Measurements from ENCODE around the gene ZRANB2.

Gene ZRANB2

DNA sequence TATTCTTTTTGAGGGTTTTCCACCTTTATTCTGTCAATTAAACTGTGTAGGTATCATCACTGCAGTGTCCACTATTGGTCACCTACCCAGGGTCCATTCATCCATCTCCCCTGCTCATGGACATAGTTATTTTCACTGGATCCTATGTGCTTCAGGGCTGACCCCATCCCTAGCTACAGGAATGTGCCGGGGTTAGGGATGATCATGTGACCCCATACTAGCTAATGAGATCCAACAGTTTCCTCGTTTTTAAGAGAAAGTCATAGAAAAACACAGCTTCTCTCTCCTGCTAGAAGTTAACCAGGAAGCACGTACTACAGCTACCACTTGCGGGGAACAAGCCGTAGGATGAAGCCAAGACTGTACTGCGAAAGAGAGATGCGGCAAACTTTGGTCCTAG lies 52.8 kb downstream of the ZRANB2 start:
- no peak for DNase-seq

DNA sequence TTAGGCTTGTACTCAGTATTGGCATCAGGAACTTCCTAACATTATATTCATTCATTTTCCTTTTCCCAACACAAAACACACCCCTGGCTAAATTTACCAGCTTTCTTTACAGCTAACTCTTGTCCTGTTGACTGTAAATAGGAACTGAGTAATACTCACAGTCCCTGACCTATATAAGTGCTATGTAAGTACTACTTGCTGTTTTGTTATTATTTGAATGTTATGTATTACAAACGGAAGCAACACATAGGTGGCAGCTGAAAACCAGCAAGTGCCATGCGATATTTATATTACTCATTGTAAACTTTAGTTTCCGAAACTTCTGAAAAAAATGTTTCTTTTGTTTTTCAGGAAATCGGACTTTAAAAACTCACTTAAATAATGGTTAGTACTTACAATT lies 54.7 kb downstream of the ZRANB2 start:
- no peak for DNase-seq

DNA sequence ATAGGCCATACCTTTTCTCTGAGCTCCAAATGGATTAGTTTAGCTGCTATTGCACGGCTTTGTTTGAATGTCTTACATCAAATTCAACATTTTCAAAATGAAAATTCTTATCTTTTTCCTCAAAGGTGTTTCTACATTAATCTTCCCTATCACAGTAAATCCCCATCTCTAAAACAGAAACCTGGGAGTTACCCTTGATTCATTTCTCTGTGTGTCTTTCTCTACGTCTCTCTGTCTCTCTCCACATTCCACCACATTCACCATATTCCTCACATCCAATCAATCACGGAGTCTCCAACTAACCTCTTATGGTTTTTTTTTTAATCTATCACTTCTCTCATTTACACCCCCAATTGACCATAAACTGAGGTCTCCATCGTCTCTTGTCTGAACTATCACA lies 57.3 kb downstream of the ZRANB2 start:
- DNase-seq, result no peak

DNA sequence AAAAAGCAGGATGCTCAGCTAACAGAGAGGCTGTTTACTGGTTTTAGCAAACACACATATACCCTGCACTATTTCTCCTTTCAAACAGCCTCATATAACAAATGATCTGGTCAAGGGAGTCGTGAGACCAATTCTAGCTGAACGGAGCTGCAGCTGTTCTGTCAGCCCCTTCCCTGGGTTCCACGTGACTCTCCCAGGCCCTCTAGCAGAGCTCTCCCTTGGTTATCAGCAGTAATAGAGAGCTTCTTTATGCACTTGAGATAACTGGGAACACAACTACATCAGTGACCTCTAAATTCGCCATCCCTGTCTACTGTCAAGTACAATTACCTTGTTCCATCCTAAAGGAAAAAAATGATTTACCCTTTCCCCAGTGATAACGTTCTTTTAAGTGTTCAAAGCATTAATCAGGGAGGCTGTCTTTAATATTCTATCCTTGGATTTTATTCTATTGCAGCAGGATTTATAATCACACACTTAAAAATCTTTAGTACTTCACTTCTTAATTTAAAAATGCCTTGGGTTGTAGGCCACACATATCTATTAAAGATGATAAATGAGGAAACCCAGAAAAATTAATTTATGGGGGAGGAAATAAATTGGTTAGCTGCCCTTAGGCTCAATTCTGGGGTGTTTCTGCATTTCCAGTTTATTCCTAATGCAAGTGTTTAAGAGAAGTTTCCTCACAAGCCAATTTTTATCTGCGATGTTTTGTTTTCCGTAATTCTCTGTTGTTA lies 61.4 kb downstream of the ZRANB2 start:
- no peak for DNase-seq

DNA sequence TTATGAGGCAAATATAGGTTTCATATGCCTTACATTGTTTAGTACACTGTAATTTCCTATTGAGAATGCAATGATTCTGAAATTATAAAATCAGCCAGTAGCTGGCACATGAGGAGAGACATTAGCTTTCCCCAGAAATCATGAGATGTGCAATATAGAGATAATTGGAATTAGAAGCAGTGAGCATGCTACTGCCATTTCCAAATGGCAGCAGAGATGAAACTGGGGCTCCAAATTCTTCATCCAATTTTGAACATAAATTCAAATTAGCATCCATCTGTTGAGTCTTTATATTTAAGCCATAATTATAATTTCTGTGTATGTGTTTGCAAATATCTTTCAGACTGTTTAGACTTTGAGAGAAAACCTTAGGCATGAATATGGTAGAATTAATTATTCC lies 62.0 kb downstream of the ZRANB2 start:
- no peak for DNase-seq

DNA sequence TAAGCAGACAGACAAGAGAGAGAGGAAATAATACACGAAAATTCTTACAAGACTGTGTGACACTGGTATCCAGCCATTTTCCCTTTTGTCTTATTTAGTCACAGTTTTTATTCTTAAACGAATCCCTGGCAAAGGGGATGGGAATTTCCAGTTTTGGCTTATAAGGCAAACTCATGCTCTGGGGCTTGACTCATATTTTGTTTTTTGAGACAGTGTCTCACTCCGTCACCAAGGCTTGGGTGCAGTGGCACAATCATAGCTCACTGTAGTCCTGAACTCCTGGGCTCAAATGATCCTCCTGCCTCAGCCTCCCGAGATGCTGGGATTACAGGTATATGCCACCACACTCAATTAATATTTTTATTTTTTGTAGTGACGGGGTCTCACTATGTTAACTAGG lies 65.1 kb downstream of the ZRANB2 start:
- DNase-seq, result no peak

DNA sequence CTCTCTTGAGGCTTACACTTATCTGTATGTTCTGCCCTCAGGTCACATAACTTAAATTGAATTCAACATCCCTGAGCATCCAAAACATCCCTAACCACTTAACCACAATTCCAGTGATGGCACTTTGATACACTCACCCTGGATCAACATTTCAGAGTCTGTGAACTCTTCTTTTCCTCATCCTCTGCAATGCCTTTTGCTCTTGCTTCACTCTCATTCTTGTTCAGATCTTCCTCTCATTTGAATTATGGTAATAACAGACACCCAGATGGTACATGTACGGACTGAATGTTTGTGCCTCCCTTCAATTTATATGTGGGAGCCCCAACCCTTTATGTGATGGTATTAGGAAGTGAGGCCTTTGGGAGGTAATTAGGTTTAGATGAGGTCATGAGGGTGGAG lies 66.7 kb downstream of the ZRANB2 start:
- no peak for DNase-seq
